BJ (cell line): ENCODE measurements around the gene FOXM1. TPM values are rescaled to one million over a fixed set of nuclear protein-coding genes. Genes with fewer than 3 reads are reported as not detected.

ENCODE experiments used
- CTCF ChIA-PET: fragments of 350-600 bp; formaldehyde crosslinking; extraction: SDS; loops from one replicate; lab custom pipeline; 2021; ENCODE audit warnings: antibody characterized with exemption, inconsistent platforms; lab: Yijun Ruan, JAX
- POLR2A ChIA-PET: fragments of 300-600 bp; sonication (Branson Sonifier 250); formaldehyde crosslinking; extraction: SDS; loops from one replicate; lab custom pipeline; 2021; ENCODE audit warnings: antibody characterized with exemption; lab: Charles Lee
- DNase-seq: peaks from one replicate; pipeline ENCODE4 v3.0.0-alpha.2; 2011; ENCODE audit warnings: low read depth
- H3K27me3 ChIP-seq: 2 replicates; pipeline ENCODE4 v1.6.0; 2011; ENCODE audit warnings: low read length; ENCODE audit not compliant: control insufficient read depth, insufficient read depth
- H3K36me3 ChIP-seq: 2 replicates; pipeline ENCODE4 v1.5.1; 2011; ENCODE audit warnings: low read length; ENCODE audit not compliant: control insufficient read depth, insufficient read depth
- H3K4me3 ChIP-seq: 2 replicates; pipeline ENCODE4 v1.5.1; 2011; ENCODE audit warnings: low read depth, mild to moderate bottlenecking, control low read depth, low read length
- CTCF ChIP-seq: IDR thresholded peaks from 2 replicates; pipeline ENCODE4 v1.5.1; 2011; ENCODE audit warnings: low read depth, mild to moderate bottlenecking, control low read depth, inconsistent platforms, low read length, moderate library complexity; ENCODE audit not compliant: insufficient read depth
- polyA plus RNA-seq: library from polyadenylated mRNA; depleted of rRNA; stranded (reverse); fragments of >200 nt; gene quantifications from 2 replicates; pipeline ENCODE4 v1.2.3, GENCODE V29; 2011

Gene FOXM1
- polyA plus RNA-seq, 1 experiment, result 26.6 TPM

GRCh38 chr12:2834581-2835491 is 42.1 kb downstream of the FOXM1 start, which contains the start of gene NRIP2:
NRIP2 (minus strand) TSS chr12:2835035; CDS start chr12:2834983, 52 bp downstream.
- Histone ChIP-seq H3K27me3 (peaks cover 2% of the 10 kb centered on the region), H3K36me3 (peaks cover 1% of the 10 kb centered on the region; the same call in 1 of the 2 replicates), H3K4me3 (no peak within 1 kb of the TSS)
- ChIA-PET POLR2A (interaction anchor here (0.5 kb wide), 1 partner anchor 11 kb away, joined by 3 read pairs; no protein-coding TSS in a partner anchor), CTCF (interaction anchor here (0.9 to 1.9 kb wide), 6 partner anchors 12 to 199 kb away, joined by 3 to 6 read pairs (median 3); no protein-coding TSS in a partner anchor)
- no peak for TF ChIP-seq CTCF
- no peak for DNase-seq

- CTCF ChIA-PET, result interaction anchor here (0.7 to 1.3 kb wide), 4 partner anchors 13 to 201 kb away, joined by 3 to 4 read pairs (median 3); no protein-coding TSS in a partner anchor
- Histone ChIP-seq H3K36me3 (peaks cover 1% of the 10 kb centered on the region; the same call in 1 of the 2 replicates), H3K27me3 (peaks cover 2% of the 10 kb centered on the region), H3K4me3 (no peak overlapping the region)
- POLR2A ChIA-PET, result no interaction called here
- DNase-seq, result no peak
- no peak for TF ChIP-seq CTCF
Measured at GRCh38 chr12:2833810-2834209, 43.2 kb downstream of the FOXM1 start.

DNA sequence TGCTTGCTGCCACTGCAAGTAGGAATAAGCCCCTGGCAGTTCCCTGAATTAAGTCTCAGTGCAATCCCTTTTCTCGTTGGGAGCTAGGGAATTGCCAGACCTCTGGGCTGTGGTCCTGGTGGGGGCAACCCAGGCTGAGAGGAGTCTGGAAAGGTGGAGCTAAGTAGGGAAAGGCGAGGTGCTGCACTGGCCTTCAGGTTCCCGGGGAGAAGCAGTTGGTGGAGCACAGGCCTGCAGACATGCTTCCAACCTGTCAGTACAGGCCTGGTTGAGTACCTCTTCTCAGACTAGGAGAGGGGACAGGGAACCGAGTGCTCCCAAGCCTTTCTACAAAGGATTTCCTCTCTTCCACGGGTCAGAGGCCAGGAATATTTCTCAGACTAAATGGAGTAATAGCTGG is 43.6 kb downstream of the FOXM1 start:
- Histone ChIP-seq H3K36me3 (peaks cover 1% of the 10 kb centered on the region; the same call in 1 of the 2 replicates), H3K4me3 (no peak overlapping the region), H3K27me3 (peaks cover 2% of the 10 kb centered on the region)
- ChIA-PET CTCF (interaction anchor here (0.7 to 1.3 kb wide), 3 partner anchors 19 to 201 kb away, joined by 3 to 4 read pairs (median 3); no protein-coding TSS in a partner anchor), POLR2A (no interaction called here)
- no peak for DNase-seq
- no peak for TF ChIP-seq CTCF

- DNase-seq, result no peak
- H3K4me3 ChIP-seq, result no peak overlapping the region
- no peak for TF ChIP-seq CTCF
- ChIA-PET POLR2A (no interaction called here), CTCF (interaction anchor here (0.9 kb wide), 1 partner anchor 18 kb away, joined by 3 read pairs; no protein-coding TSS in a partner anchor)
- peaks cover 1% of the 10 kb centered on the region; the same call in 1 of the 2 replicates for H3K36me3 ChIP-seq
- H3K27me3 ChIP-seq, result peaks cover 2% of the 10 kb centered on the region
Measured at GRCh38 chr12:2832550-2833127, 44.3 kb downstream of the FOXM1 start.

- no peak for DNase-seq
- Histone ChIP-seq H3K36me3 (peaks cover 10% of the 10 kb centered on the region), H3K27me3 (no peaks in the 10 kb centered on the region), H3K4me3 (no peak overlapping the region)
- TF ChIP-seq CTCF, result no peak
- ChIA-PET POLR2A (no interaction called here), CTCF (no interaction called here)
Measured at GRCh38 chr12:2829275-2829674, 47.7 kb downstream of the FOXM1 start.
